Ishikawa (cell line): ENCODE measurements around the gene BTBD2.

ENCODE experiments used
- CREB1 ChIP-seq: IDR thresholded peaks from 2 replicates; pipeline ENCODE4 v1.6.1; 2012; ENCODE audit warnings: low read depth
- EP300 ChIP-seq: IDR thresholded peaks from 2 replicates; pipeline ENCODE4 v1.6.1; 2012; ENCODE audit warnings: borderline replicate concordance
- FOXM1 ChIP-seq: IDR thresholded peaks from 2 replicates; pipeline ENCODE4 v1.6.1; 2012; ENCODE audit warnings: low read depth, borderline replicate concordance
- MAX ChIP-seq: IDR thresholded peaks from 2 replicates; pipeline ENCODE4 v1.6.1; 2012
- RAD21 ChIP-seq: IDR thresholded peaks from 2 replicates; pipeline ENCODE4 v1.6.1; 2012; ENCODE audit warnings: low read depth
- TAF1 ChIP-seq: IDR thresholded peaks from 2 replicates; pipeline ENCODE4 v1.6.1; 2012; ENCODE audit warnings: low read depth, mild to moderate bottlenecking
- TCF12 ChIP-seq: IDR thresholded peaks from 2 replicates; pipeline ENCODE4 v1.6.1; 2012; ENCODE audit warnings: low read depth
- USF1 ChIP-seq: IDR thresholded peaks from 2 replicates; pipeline ENCODE4 v1.6.1; 2012
- YY1 ChIP-seq: IDR thresholded peaks from 2 replicates; pipeline ENCODE4 v1.6.1; 2012; ENCODE audit warnings: low read depth

GRCh38 chr19:1979642-1980041, 35.9 kb downstream of the BTBD2 start:
- TF ChIP-seq EP300: no peak
- no peak for TF ChIP-seq MAX
- TF ChIP-seq RAD21: no peak
- no peak for TF ChIP-seq FOXM1
- TF ChIP-seq USF1: no peak
- TF ChIP-seq CREB1: no peak
- no peak for TF ChIP-seq YY1
- TF ChIP-seq TCF12: no peak
- no peak for TF ChIP-seq TAF1
